PFSK-1 (cell line): ENCODE measurements around the gene TNRC18.

ENCODE experiments used
- POLR2AphosphoS5 ChIP-seq: IDR thresholded peaks from 2 replicates; pipeline ENCODE4 v1.6.1; 2012; ENCODE audit warnings: low read depth, mild to moderate bottlenecking, control low read depth, low read length, moderate library complexity
- REST ChIP-seq, 2 experiments: IDR thresholded peaks; 2 replicates each; pipeline versions ENCODE4 v1.6.1 to v1.8.0; 2011 to 2012; ENCODE audit warnings: low read depth in 2 of 2, low read length in 2 of 2, control low read depth in 1 of 2, inconsistent platforms in 1 of 2, mild to moderate bottlenecking in 1 of 2, moderate library complexity in 1 of 2; ENCODE audit not compliant: insufficient read depth in 1 of 2
- TAF1 ChIP-seq: IDR thresholded peaks from 2 replicates; pipeline ENCODE4 v1.6.1; 2012; ENCODE audit warnings: low read length, control low read depth, borderline replicate concordance; ENCODE audit not compliant: insufficient read depth

- TF ChIP-seq POLR2AphosphoS5: no peak
- no peak for TF ChIP-seq REST (IDR thresholded peaks at IDR 0.05; ENCODE audit: insufficient read depth in 1 of 2, low read depth in 2 of 2, low read length in 2 of 2)
- no peak for TF ChIP-seq TAF1
Measured at GRCh38 chr7:5352440-5353010, 71.1 kb downstream of the TNRC18 start.
